Heart left ventricle (tissue), 16 donors: ENCODE results near the gene ACOT2. TPM values are rescaled to one million over a fixed set of nuclear protein-coding genes. Genes with fewer than 3 reads are reported as not detected.
"Not testable (repeated sequence)": the region's sequence is repeated elsewhere in the genome, so short reads cannot be mapped to it uniquely, and the experiment has no call there.

ENCODE experiments used
- ATAC-seq, 4 donors: fragments of 200-7000 bp; cut with Tn5 transposase; one replicate each; pipeline ENCODE4 v1.9.1; 2020 to 2022; ENCODE audit warnings: moderate library complexity in 4 of 4, mild to moderate bottlenecking in 3 of 4, moderate number of reproducible peaks in 1 of 4
- DNase-seq, 5 donors: peaks; one replicate each; pipeline ENCODE4 v3.0.0-alpha.2; 2020
- H3K27ac ChIP-seq, 12 donors: fragments of 200-600 bp; sonication (generic) in 4 of 12; one replicate each; pipeline versions ENCODE4 v1.5.0 to v1.8.0; 2016 to 2022; ENCODE audit warnings: mild to moderate bottlenecking in 2 of 12
- H3K27me3 ChIP-seq, 9 donors: fragments of 200-600 bp; sonication (generic) in 2 of 9; one replicate each; pipeline versions ENCODE4 v1.5.1 to v1.8.0; 2016 to 2022; ENCODE audit warnings: mild to moderate bottlenecking in 3 of 9
- H3K36me3 ChIP-seq, 9 donors: fragments of 200-600 bp; sonication (generic) in 2 of 9; one replicate each; pipeline versions ENCODE4 v1.5.0 to v1.8.0; 2018 to 2022; ENCODE audit warnings: mild to moderate bottlenecking in 2 of 9
- H3K4me1 ChIP-seq, 12 donors: fragments of 200-600 bp; sonication (generic) in 4 of 12; one replicate each; pipeline versions ENCODE4 v1.5.0 to v1.8.0; 2016 to 2022; ENCODE audit warnings: mild to moderate bottlenecking in 3 of 12
- H3K4me3 ChIP-seq, 12 donors: fragments of 200-600 bp; sonication (generic) in 4 of 12; one replicate each; pipeline versions ENCODE4 v1.5.0 to v1.8.0; 2017 to 2022; ENCODE audit warnings: mild to moderate bottlenecking in 9 of 12, moderate library complexity in 4 of 12
- H3K9me3 ChIP-seq, 12 donors: fragments of 200-600 bp; sonication (generic) in 4 of 12; one replicate each; pipeline versions ENCODE4 v1.5.0 to v1.8.0; 2016 to 2022; ENCODE audit warnings: mild to moderate bottlenecking in 1 of 12
- POLR2A ChIP-seq, 2 donors: fragments of 450-650 bp; IDR thresholded peaks; one replicate each; pipeline ENCODE4 v1.6.1; 2017; ENCODE audit warnings: antibody characterized with exemption in 2 of 2, mild to moderate bottlenecking in 2 of 2, moderate library complexity in 2 of 2
- WGBS, 4 donors: extraction: QIAGEN DNeasy Blood & Tissue Kit in 2 of 4; methylation state at CpG; one replicate each; pipeline versions ENCODE4 v1.1.5 to v1.1.7; 2013 to 2018; 5-methylcytosine and 5-hydroxymethylcytosine counted together
- intact Hi-C, 10 donors: fragments of 100-400 bp; cut with DNase I; formaldehyde crosslinking; loops; one replicate each; pipeline versions ENCODE4 v1.11.1 to v1.14.2; 2022
- long read RNA-seq, 3 donors: library from polyadenylated mRNA; unstranded; transcript quantifications; one replicate each; pipeline ENCODE4 v2.0.0, GENCODE V29; 2020 to 2021
- polyA plus RNA-seq, 2 donors: library from polyadenylated mRNA; stranded (reverse); fragments of 200-250 nt; gene quantifications; one replicate each; pipeline ENCODE4 v1.2.3, GENCODE V29; 2013
- total RNA-seq, 9 donors: library from RNA; depleted of rRNA in 2 of 9; stranded (reverse); fragments of >200 nt in 2 of 9; fragmentation: NEBNext Ultra II Directional in 3 of 9; extraction: Animal tissue kit (Norgen Biotek cat#: 25700) in 3 of 9; gene quantifications; one replicate each; pipeline versions ENCODE4 v1.1.0 to v1.2.4, GENCODE V29; 2016 to 2023
- TF ChIP-seq, protein P1 (sequence below), 12 donors: fragments of 200-600 bp; sonication (generic) in 4 of 12; IDR thresholded peaks; one replicate each; pipeline versions ENCODE4 v1.5.0 to v1.8.0; 2018 to 2022; ENCODE audit warnings: antibody characterized with exemption in 12 of 12, mild to moderate bottlenecking in 5 of 12
- donor health status: ischemic (EF 13 %, LVEDD 7.1; RV severe dilation, severe dysfunction).
- donor health status: healthy with polysubstance abuse.
- donor health status: DM: no; HTN: yes; CAD: no.
- donor health status: DM: no; HTN: no; CAD: no.
- donor health status: ischemic (EF 25% LVEDD 6.9; RV normal size, moderate dysfunction).
- donor health status: ischemic (EF 25% LVEDD 5.7; RV mildly dilated, moderate dysfunction).
- donor health status: healthy.
- donor health status: DM: yes; HTN: yes; CAD: no.
- donor health status: ischemic (EF 35%, LVEDD 5.7; RV mildly dilated, moderate dysfunction).
- donor health status: nonischemic (EF 11% LVEDD 7.7; RV severe dilation, severe dysfunction).
- donor health status: DM: yes; HTN: yes; CAD: no.
- donor health status: PGD.
- donor health status: ischemic (EF 29% LVEDD 5.4; RV normal size, mild dysfunction).
- donor health status: nonischemic (EF 23%, LVEDD 6.1; RV moderate dilation, normal function).

Gene ACOT2
- total RNA-seq: 100 to 1,000 TPM; 101 to 235 (median 156) TPM
- 100 to 1,000 TPM in 1 of 2 donors, 10 to 100 TPM in 1; 79.0 to 104 TPM for polyA plus RNA-seq
- long read RNA-seq, donor 1, transcript ACOT2-201 (3 exons, 1,774 nt): major isoform, 255 of 283 reads
- long read RNA-seq, donor 1, partial matches to known transcripts: 21 of 283 reads
- long read RNA-seq, donor 1, other reads (novel, unspliced or antisense): 7 of 283 reads
- long read RNA-seq, donor 2, transcript ACOT2-201 (3 exons, 1,774 nt): major isoform, 865 of 914 reads
- long read RNA-seq, donor 2, partial matches to known transcripts: 33 of 914 reads
- long read RNA-seq, donor 2, other reads (novel, unspliced or antisense): 16 of 914 reads
- long read RNA-seq, donor 3, transcript ACOT2-201 (3 exons, 1,774 nt): major isoform, 99 of 109 reads
- long read RNA-seq, donor 3, partial matches to known transcripts: 3 of 109 reads
- long read RNA-seq, donor 3, other reads (novel, unspliced or antisense): 7 of 109 reads

DNA sequence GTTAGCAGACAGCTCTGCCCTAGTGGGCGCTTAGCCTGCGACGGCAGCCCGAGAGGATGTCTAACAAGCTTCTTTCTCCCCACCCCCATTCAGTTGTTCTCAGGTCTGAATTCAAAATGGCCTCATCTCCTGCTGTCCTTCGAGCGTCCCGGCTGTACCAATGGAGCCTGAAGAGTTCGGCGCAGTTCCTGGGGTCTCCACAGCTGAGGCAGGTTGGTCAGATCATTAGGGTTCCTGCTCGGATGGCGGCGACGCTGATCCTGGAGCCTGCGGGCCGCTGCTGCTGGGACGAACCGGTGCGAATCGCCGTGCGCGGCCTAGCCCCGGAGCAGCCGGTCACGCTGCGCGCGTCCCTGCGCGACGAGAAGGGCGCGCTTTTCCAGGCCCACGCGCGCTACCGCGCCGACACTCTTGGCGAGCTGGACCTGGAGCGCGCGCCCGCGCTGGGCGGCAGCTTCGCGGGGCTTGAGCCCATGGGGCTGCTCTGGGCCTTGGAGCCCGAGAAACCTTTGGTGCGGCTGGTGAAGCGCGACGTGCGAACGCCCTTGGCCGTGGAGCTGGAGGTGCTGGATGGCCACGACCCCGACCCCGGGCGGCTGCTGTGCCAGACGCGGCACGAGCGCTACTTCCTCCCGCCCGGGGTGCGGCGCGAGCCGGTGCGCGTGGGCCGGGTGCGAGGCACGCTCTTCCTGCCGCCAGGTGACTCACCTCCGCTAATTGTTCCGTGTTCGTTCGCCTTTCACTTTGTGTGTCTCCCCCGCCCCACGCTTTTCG, at the start of gene ACOT2:
TSS of gene ACOT2 (plus strand) at position 29 of the 774 bp plus-strand sequence. CDS start at position 57, 28 bp downstream.
- Histone ChIP-seq H3K4me1 (peaks cover 0 to 43% (median 25%) of the 10 kb centered on the region in 12 donors), H3K36me3 (peaks cover 0 to 14% (median 12%) of the 10 kb centered on the region in 9 donors), H3K4me3 (peak within 1 kb of the TSS; percentile 55 to 94 (median 78)), H3K27ac (peak within 1 kb of the TSS; percentile 81 to 97 (median 93))
- intact Hi-C loops: loop anchor here in 5 of 10 donors (5.0 to 10.0 kb wide), 3 partner anchors 55 to 77 kb away; partner anchors contain the start of gene RIOX1 (in 1 of the 5)
- not testable (repeated sequence) for H3K9me3 ChIP-seq, H3K27me3 ChIP-seq
- WGBS, 4 donors: 0 to 1% (median 0%) methylated on average over 33 to 83 of the region's 83 CpGs
- peak; percentile 90 to 93 (median 91) for ATAC-seq
- DNase-seq: peak; percentile 83 to 91 (median 87)
- TF ChIP-seq, protein P1, sequence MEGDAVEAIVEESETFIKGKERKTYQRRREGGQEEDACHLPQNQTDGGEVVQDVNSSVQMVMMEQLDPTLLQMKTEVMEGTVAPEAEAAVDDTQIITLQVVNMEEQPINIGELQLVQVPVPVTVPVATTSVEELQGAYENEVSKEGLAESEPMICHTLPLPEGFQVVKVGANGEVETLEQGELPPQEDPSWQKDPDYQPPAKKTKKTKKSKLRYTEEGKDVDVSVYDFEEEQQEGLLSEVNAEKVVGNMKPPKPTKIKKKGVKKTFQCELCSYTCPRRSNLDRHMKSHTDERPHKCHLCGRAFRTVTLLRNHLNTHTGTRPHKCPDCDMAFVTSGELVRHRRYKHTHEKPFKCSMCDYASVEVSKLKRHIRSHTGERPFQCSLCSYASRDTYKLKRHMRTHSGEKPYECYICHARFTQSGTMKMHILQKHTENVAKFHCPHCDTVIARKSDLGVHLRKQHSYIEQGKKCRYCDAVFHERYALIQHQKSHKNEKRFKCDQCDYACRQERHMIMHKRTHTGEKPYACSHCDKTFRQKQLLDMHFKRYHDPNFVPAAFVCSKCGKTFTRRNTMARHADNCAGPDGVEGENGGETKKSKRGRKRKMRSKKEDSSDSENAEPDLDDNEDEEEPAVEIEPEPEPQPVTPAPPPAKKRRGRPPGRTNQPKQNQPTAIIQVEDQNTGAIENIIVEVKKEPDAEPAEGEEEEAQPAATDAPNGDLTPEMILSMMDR (IDR thresholded peaks at IDR 0.05): peak in 2 of 12 donors; percentile 8 to 20
- peak in 1 of 2 donors; percentile 26 for TF ChIP-seq POLR2A (IDR thresholded peaks at IDR 0.05)

GRCh38 chr14:73521229-73521628, 47.8 kb upstream of the ACOT2 start:
- no peaks in the 10 kb centered on the region for H3K27me3 ChIP-seq
- intact Hi-C loops: no loop called here
- 82 to 100% (median 97%) methylated on average over 4 of the region's 4 CpGs for WGBS, 4 donors

DNA sequence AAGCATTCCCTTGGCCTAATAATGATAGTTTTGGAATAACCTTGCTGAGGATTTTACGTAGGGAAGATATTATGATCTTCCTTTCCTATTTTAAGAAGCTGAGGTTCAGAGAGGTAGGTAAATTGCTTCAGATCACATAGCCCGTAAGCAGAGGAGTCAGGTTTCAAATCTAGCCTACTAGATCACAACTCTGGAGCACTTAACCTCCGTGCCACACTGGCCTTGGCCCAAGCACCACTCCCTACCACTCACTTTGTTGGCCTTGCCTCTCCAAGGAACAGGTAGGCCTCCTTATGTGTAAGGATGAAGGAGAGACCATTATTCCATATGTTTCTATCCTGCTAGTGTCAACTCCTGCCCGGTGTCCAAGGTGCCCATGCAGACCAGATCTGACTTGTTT, 44.5 kb upstream of the ACOT2 start:
- peaks cover 0 to 12% (median 0%) of the 10 kb centered on the region in 12 donors for H3K4me1 ChIP-seq
- DNase-seq: no peak
- ATAC-seq: no peak
- TF ChIP-seq, protein P1 (IDR thresholded peaks at IDR 0.05): no peak
- TF ChIP-seq POLR2A (IDR thresholded peaks at IDR 0.05): no peak
- no peak overlapping the region for H3K27ac ChIP-seq
- 75 to 78% (median 76%) methylated on average over 4 of the region's 4 CpGs for WGBS, 4 donors
- no peaks in the 10 kb centered on the region for H3K27me3 ChIP-seq
- H3K4me3 ChIP-seq: no peak overlapping the region
- H3K36me3 ChIP-seq: peaks cover 0 to 7% (median 0%) of the 10 kb centered on the region in 9 donors
- peaks cover 0 to 8% (median 0%) of the 10 kb centered on the region in 12 donors for H3K9me3 ChIP-seq
- intact Hi-C loops: no loop called here

More at GRCh38 chr14:73521229-73521628, 47.8 kb upstream of the ACOT2 start:
- Histone ChIP-seq H3K4me1 (peaks cover 0 to 6% (median 0%) of the 10 kb centered on the region in 12 donors), H3K4me3 (no peak overlapping the region), H3K36me3 (peaks cover 0 to 7% (median 0%) of the 10 kb centered on the region in 9 donors), H3K9me3 (no peaks in the 10 kb centered on the region), H3K27ac (no peak overlapping the region)
- no peak for ATAC-seq
- DNase-seq: no peak
- TF ChIP-seq POLR2A (IDR thresholded peaks at IDR 0.05): no peak
- TF ChIP-seq, protein P1 (IDR thresholded peaks at IDR 0.05): no peak
